ENCODE data around the gene GRM1.

- TF ChIP-seq, protein P1, sequence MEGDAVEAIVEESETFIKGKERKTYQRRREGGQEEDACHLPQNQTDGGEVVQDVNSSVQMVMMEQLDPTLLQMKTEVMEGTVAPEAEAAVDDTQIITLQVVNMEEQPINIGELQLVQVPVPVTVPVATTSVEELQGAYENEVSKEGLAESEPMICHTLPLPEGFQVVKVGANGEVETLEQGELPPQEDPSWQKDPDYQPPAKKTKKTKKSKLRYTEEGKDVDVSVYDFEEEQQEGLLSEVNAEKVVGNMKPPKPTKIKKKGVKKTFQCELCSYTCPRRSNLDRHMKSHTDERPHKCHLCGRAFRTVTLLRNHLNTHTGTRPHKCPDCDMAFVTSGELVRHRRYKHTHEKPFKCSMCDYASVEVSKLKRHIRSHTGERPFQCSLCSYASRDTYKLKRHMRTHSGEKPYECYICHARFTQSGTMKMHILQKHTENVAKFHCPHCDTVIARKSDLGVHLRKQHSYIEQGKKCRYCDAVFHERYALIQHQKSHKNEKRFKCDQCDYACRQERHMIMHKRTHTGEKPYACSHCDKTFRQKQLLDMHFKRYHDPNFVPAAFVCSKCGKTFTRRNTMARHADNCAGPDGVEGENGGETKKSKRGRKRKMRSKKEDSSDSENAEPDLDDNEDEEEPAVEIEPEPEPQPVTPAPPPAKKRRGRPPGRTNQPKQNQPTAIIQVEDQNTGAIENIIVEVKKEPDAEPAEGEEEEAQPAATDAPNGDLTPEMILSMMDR (IDR thresholded peaks at IDR 0.05; ENCODE audit: low read depth, low read length, poor library complexity, severe bottlenecking): no peak
- TF ChIP-seq EZH2phosphoT487 (IDR thresholded peaks at IDR 0.05; ENCODE audit: borderline replicate concordance, low read length): no peak
Observed at GRCh38 chr6:146066506-146066905, 37.6 kb downstream of the GRM1 start.

Measured in DOHH2 (cell line).